Sigmoid colon (tissue), 4 donors: ENCODE measurements around the gene XBP1.

Source experiments
- POLR2AphosphoS5 ChIP-seq, 4 donors: sonication (generic); formaldehyde crosslinking; IDR thresholded peaks; one replicate each; pipeline ENCODE4 v1.6.1; 2017; ENCODE audit warnings: antibody characterized with exemption in 4 of 4
- TF ChIP-seq, protein P1 (sequence below), 4 experiments: fragments of 450-650 bp in 3 of 4; fragments of 200-600 bp in 1 of 4; IDR thresholded peaks; one replicate each; pipeline ENCODE4 v1.5.1; 2016 to 2019; ENCODE audit warnings: antibody characterized with exemption in 4 of 4, mild to moderate bottlenecking in 3 of 4, moderate library complexity in 2 of 4

DNA sequence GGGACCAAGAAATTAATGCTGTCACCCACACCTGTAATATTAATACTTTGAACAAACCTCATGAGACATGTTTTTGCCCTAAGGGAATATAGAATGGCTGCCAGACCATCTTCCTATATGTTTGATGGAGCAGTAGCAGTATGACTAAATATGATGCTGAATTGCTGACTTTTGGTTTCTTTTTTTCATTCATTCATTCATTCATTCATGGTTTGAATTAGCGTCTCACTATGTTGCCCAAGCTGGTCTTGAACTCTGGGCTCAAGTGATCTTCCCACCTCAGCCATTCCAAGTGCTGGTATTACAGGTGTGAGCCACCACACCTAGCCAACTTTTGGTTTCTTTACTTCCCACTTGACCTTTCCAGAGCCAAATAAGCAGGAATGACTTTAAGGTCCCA lies 20.1 kb downstream of the XBP1 start:
- no peak for TF ChIP-seq POLR2AphosphoS5 (IDR thresholded peaks at IDR 0.05)
- TF ChIP-seq, protein P1, sequence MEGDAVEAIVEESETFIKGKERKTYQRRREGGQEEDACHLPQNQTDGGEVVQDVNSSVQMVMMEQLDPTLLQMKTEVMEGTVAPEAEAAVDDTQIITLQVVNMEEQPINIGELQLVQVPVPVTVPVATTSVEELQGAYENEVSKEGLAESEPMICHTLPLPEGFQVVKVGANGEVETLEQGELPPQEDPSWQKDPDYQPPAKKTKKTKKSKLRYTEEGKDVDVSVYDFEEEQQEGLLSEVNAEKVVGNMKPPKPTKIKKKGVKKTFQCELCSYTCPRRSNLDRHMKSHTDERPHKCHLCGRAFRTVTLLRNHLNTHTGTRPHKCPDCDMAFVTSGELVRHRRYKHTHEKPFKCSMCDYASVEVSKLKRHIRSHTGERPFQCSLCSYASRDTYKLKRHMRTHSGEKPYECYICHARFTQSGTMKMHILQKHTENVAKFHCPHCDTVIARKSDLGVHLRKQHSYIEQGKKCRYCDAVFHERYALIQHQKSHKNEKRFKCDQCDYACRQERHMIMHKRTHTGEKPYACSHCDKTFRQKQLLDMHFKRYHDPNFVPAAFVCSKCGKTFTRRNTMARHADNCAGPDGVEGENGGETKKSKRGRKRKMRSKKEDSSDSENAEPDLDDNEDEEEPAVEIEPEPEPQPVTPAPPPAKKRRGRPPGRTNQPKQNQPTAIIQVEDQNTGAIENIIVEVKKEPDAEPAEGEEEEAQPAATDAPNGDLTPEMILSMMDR (IDR thresholded peaks at IDR 0.05), result no peak
